ENCODE data around the gene ARHGAP4.

Gene ARHGAP4

DNA sequence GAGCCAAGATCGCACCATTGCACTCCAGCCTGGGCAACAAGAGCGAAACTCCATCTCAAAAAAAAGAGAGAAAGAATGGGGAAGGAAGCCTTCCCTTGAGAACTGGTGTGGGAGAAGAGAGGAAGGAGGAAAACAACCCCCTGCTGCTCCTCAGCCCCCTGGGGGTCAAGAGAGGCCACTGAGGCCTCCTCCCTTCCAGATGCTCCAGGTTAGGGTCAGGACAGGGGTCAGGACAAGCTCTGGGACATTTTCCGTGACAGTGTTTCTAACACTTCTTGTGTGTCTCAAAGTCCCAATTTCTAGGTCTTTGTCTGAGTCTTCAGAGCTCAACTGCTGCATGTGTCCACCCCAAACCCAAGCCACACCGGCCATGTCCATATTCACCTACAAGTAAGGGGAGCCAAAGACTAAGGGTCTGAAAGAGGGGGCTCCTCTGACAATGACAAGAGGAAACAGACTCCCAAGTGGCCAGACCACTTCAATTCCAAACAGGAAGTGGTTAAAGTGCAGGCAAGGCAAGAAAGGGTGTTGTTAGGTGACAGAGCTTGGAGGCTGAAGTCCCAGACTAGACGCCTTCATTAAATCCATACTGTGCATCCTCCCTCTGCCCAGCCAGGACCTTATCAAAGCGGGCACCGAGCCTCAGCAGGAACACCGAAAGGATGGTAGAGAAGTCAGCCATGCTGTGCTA lies 48.3 kb downstream of the ARHGAP4 start:
- DNase-seq: no peak

DNA sequence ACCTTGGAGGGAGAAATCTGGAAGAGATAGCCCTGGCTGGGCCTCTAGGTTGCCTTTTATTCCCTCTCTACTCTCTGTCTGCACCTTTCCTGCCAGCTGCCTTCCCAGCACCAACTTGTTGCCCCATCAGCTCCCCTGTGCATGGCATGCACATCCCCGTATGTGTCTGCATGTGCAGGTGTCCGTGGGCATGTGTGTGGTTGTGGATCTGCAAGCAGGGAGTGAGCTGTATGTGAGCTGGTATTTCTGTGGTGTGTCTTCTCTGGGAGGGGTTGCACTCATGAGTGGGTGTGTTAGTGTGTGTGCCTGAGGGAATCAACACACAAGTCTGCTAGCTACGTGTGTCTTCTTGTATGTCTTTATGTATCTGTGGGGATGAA lies 50.0 kb downstream of the ARHGAP4 start:
- DNase-seq: no peak

DNA sequence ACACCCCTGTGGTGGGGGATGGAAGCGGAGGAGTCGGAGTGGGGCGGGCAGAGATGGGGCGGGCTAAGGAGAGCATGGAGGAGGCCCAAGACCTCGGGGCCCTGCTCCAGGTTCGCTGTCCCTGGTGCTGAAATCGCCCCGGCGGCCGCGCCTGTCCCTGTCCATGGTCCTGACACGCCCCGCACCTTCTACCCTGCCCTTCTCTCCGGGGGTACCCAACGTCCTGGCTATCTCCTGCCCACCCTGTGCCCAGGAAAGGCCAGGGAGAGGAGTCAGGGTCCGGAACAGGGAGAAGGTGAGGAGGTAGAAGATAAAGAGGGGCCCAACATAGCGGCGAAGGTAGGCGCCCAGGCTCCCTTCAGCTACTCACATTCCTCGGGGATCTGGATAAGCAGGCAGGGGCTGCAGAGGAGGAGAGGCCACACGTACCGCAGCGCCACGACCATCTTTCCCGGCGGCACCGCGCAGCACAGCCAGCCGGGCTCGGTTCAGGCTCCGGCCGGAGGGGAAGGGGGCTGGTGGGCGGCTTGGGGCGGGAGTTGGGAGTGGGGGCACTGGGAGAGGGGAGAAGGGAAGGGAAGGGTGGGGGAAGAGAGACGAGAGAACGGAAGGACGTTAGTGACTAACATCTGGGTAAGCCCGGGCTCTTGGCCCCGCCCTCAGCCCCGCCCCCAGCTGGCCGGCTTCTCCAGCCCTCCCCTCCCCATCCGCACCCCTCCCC lies 50.5 kb downstream of the ARHGAP4 start:
- DNase-seq: peak; percentile 69

DNA sequence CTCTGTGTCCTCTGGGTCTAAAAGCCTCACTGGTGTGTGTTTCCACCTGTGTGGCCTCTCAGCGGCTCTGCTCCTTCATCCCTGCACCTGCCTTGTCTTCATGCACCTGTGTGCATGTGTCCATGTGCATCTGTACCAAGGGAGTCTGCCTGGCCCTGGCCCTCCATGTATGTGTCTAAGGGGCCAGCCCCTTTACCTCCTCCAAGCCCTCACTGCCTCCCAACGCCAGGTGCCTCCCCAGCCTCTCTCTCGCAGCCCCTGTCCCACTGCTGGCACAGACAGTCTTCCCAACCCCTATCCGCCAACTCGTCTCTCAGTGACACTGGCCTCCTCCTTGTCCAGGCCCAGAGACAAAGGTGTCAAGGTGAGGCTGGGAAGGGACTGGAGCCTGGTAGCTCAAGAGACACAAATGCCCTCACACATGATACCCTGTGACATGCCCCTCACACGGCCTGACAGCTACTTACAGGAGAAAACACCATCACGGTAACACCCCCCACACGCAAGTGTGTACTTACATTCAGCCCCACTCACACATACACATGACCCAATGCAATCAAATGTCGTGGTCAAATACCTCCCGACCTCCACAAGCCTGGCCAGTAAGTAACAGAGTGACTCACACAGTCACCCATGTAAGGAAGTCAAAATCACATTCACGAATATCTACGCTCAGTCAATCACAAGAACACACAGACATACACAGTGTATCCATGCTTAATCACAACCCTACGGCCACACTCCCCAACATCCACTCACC lies 51.5 kb downstream of the ARHGAP4 start:
- DNase-seq: no peak

DNA sequence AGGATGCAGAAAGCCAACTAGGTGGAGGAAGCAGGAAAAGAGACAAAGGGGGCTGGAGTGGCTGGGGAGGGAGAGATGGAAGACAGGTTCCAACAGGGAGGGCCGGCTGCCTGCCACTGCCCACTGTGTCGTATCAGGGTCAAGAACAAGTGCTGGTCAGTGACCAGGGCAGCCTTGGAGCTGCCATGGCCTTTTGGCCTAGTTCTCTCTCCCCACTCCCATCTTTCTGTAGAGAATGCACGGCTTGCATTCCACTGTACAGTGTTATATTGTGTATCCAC lies 52.0 kb downstream of the ARHGAP4 start:
- no peak for DNase-seq

DNA sequence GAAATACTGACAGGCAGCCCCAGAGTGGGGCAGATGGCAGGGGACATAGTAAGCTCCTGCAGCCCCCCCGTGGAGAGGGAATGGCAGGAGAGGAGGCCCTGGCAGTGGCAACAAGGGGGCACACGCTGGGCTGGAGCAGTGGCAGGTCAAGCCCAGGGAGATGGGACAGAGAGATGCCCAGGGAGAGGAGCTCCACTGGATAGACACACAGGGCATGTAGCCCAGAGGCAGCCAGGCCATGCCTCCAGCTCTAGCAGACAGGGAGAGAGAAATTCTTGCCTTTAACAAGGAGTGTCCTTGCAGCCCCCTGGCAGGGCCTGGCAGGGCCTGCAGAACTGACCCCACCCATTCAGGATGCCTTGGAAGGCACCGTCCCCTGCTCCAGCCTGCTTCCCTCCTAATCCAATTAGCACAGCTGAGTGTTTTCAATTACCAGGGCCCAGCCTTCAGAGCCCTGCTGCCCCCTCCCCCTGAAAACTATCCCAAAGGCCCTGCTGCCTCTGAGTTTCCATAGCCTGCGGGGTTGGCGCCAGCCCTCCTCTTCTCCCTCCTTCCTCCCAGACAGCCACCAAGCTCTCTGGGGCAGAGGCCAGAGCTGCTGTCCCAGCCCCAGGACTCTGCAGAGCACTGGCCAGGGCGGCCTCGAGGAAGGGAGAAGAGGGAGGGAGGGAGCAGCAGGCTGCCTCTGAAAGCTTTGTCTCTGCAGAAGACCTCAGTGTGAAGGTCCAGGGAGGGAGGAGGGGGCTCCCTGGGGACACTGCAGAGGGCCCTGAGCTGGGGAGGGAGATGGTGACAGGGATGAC lies 52.6 kb downstream of the ARHGAP4 start:
- DNase-seq: no peak

DNA sequence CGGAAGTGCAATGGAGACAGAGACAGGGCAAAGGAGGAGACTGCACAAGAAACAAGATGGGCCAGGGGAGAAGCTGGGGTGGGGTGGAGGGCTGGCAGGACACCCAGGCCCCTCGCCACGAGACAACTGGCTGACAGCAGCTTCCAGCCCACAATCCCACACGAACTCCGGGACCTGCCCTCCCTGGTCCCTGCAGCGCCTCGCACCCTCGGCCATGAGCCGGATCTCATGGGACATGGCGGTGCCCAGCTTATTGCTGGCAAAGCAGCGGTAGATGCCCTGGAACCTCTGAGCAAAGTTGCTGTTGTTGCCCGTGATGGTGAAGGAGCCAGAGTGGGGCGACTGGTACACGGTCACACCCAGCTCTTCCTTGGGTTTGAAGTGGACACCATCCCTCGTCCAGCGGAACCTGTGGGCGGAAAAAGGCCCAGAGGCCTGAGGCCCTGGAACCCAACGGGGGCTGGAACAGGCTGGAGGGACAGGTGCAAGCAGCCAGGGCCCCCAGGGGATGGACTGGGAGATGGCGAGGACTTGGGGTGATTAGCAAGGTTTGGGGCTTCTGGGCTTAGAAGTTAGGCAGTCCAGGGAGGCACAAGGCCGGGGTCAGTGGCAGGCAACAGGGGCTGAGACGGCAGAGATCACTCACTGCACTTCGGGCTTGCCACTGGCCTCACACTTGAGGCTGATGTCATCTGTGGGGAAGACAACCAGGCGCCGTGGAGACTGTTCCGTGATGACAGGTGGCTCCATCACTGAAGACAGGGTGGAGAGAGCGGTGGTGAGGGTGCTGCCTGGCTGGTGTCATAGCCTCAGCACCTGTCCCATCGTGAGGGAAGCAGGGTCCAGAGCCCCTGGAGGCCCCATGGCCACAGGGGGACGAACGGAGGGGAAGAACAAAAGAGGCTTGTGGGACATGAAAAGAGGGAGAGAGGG lies 53.9 kb downstream of the ARHGAP4 start:
- DNase-seq: no peak

DNA sequence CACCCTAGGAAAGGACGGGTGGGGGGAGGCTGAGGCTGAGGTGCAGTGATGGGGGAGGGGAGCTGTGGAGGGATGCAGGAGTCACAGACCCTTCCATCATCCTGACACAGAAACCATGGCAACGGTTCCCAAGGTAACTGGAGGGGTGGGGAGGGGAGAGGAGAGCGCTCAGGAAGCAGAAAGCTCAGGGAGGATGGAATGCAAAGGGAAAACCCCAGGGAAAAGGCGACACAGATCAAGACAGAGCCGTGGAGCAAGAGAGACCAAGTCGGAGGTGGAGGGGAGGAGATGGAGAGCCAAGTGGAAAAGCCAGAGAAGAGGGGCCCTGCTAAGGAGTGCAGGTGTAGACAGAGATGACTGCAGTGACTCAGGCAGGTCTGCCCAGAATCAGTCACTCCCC lies 54.6 kb downstream of the ARHGAP4 start:
- DNase-seq: no peak

DNA sequence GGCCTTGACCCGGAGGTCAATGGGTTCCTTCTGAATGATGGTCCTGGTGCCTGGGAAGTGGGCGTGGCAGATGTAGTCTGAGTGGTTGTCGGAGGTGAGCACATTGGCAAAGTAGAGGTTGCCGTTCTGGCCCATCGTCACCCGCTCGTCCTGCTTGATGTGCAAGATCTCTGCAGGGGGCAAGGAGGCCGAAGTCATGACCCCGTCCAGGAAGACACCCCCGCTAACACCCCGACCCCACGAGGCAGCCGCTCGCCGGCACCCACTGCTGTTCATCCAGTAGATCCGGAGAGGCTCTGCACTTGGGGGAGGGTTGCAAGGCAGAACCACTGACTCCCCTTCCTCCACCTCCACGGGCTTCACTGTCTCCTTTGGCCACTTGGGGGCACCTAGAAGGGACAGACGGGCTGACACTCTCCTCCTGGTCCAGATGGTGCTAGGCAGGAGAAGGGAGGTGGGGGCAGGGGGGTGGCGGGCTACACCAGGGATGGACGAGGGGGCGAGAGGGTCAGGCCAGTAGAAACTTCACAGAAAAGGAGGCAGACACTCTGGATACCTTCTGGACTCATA lies 55.2 kb downstream of the ARHGAP4 start:
- DNase-seq: no peak

DNA sequence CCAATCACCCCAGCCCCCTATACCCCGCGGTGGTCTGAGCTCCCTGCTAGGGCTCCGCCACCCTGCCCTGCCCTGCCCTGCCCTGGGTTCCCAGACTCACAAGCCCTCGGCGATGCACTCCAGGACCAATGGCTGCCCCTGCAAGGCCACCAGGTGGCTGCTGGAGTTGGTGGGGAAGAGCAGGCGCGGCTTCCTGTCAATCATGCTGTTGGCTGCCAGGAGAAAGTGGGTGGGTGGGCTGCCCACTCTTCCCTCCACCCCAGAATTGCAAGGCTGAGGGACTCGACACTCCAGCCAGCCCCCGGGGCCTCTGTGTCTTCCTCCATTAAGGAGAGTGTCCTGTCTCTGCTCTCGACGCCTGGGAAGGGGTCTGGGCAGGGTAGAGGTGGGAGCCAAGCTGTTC lies 55.8 kb downstream of the ARHGAP4 start:
- no peak for DNase-seq

DNA sequence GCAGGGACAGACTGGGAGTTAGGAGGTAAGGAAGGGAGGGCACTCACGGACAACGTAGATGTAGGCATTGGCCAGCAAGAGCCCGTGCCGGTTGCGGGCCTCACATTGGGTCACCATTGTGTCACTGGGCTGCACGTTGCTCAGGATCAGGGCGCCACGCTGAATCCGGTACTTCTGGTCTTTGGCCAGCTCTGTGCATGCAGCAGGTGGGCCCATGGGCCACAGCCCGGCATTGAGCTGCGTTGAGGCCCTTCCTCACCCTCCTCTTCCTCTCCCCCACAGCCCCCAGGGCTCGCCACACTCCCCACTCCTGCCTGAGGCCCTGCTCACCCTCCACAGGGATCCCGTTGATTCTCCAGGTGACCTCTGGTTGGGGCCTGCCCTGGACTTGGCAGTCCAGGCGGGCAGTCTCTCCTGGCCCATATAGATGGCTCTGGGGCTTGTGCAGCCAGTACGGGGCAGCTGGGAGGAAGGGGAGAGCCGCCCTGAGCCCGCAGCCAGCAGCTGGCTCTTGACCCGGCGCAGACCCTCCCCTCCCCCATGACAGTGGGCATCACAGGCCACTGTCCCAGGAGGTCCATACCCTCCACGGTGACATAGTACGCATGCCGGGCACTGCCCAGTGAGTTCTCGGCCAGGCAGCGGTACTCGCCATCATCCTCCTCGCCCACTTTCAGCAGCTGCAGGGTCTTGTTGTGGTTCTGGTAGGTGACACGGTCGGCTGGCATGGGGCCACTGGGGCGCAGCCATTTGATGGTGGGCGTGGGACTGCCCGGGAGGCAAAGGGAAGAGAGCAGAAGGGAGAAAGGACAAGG lies 56.4 kb downstream of the ARHGAP4 start:
- DNase-seq: no peak

DNA sequence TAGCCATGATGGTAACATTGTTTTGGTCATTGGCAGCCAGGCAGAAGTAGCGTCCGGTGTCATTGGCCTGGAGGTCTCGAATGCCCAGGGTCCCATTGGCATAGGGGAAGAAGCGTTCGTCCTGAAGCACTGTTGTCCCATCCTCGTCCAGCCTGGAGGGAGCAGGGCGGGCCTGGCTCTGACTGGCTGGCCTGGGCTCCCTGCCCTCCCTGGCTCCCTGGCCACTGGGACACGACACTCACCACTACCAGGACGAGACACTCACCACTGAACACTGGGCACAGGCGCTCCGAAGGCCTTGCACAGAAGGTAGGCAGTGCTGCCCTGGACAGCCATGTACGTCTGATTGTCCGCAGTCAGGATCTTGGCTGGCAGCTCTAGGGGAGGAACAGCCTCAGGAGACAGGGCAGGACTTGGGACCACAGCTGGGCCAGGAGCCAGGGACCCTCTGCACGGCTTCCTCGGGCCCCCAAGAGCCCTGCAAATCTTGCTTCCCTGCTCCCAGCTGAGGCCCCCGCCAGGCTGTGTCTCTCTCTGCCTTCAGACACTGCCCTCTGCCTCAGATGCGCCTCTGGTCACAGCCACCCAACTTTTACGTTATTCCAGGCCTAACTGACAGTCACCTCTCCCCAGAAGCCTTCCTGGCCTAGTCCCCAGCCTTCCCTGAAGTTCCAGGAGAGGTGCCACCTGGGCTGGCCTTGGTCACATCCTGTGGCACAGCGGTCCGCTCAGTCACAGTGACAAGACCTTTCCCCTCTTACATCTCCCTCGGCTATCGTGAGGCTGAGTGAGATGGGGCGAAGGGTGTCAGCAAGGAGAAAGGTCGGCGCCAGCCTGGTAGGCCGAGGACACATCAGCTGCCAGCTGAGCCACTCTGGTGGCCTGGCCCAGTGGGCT lies 57.2 kb downstream of the ARHGAP4 start:
- no peak for DNase-seq

DNA sequence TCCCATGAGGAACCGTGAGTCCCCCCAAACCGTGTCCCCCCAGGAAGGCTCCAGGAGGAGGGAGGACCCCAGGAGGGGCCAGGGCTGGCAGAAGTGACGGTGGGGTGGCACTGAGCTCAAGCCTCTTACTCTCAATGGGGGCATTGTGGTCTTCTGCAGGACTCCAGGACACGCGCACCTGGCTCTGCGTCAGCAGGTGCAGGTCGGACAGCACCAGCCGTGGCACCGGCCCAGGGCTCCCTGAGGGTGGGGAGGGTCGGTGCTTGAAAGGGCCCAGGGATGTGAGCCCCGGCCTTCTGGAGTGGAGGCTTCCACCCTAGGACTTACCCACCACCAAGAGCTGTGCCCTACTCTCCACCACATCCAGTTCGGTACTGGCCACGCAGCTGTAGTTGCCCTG lies 58.4 kb downstream of the ARHGAP4 start:
- DNase-seq: no peak

DNA sequence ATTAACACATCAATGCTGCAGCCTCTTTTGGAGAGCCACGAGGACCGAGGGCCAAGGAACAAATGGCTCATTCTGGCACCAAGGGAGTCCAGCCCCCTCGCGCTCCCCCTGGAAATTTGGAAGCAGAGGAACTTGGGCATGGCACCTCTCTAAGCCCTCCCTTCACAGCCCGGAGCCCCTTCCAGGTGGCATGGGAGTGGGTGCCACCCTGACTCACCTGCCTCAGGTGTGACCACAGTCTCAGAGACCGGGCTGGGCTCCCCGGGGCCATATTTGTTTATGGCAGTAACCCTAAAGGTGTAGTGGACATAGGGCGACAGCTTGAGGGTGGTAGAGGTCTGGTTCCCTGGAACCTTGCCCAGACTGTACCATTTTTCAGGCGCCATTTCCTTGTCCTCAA lies 58.9 kb downstream of the ARHGAP4 start:
- no peak for DNase-seq

DNA sequence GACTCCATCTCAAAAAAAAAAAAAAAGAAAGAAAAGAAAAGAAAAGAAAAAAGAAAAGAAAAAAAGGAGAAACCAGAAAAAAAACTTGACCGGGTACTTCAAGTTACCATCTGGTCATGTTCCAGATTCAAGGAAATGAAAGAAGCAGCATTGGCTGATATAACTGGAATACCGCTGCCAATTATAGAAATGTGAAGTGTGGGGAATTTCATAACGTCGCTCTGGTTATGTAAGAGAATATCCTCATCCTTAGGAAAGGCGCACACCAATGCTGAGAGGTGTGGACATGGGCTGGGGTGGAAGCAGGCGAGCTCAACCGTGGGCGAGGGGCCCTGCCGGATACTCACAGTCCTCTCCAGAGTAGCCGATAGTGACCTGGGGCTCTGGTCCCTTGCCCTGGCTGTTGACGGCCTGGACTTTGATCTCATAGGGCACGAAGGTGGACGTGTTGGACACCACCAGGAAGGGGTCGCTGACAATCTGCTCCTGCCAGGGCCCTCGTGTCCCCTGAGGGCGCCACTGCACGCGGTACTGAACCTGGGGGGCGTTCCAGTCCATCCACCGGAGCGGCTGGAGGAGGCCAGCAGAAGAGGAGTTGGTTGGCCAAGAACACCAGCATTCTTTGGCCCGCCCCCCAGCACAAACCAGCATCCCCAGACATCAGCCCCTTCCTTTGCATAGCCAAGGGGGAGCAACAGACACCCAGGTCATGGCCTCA lies 59.6 kb downstream of the ARHGAP4 start:
- DNase-seq: no peak

DNA sequence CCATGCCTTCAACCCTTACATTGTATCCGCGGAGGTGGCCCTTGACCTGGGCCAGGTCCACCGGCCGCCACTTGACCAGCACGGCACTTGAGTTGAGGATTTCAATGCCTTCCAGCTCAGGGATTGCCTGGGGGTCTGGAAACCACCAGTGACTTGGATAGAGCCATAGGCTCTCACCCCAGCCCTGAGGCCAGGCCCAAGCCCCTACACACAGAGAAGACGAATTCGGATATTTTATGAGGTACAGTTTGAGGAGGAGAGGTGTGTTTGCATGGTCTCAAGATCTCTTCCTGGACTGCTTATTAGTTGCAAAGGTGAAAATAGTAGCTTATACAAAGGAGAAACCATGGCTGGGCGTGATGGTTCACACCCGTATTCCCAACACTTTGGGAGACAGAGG lies 60.4 kb downstream of the ARHGAP4 start:
- no peak for DNase-seq

DNA sequence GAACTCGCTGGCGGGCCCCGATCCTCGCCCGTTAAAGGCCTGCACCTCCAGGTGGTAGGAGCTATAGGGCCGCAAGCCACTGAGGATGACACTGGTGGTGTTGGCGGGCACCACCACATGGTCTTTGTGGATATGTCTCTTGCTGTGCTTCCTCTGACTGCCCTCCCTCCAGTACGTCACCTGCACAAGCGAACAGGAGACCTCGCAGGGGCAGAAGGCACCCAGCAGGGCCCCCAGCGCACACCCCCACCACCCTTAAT lies 60.8 kb downstream of the ARHGAP4 start:
- no peak for DNase-seq

DNA sequence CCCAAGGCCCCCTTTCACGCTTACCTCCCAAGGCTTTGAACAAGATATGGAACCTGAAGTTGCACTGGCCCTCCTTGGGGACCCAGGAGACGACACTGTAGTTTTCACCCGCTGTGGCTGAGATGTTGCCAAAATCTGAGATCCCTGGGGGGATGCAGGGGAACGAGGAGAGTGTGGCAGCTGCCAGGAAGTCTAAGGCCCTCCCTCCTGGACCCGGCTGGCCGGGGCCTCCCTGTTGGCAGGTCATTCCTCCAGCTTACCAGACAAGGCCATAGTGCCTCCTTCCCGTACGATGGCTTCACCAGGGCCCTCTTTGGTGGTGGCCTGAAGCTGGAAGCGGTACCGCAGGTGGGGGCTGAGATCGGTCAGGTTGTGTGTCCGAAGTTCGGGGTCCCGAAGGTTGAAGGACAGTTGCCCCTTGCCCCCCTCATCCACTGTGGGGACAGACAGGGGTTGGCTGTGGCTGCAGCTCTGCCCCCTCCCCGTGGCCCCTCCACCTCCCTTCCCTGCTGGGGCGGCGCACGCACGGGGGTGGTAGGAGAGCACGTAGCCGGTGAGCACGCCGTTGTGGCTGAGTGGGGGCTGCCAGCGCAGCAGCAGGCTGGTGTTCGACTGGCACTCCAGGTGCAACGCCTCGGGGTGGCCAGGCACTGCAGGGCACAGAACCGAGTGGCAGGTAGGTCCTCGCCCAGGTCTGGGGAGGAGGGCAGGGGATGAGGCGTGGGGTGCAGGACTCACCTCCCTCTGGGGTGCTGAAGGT lies 61.3 kb downstream of the ARHGAP4 start:
- no peak for DNase-seq

DNA sequence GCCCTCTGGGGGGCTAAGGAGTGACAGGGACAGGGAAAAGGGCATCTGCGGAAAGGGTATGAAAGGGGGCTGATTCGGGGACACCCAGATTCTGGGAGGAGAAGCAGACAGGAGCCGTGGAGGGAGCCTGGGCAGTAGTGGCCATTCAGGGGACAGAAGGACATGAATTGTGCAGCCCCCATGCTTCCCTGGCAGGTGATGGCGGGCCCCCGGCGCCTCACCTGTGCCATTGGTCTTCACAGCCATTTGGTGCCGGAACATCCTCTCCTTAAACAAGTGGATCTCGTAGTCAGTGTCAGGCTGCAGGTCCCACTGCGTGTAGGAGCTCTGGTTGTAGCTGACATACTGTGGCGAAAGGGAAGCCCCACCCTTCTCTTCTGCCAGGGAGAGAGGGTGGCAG lies 62.0 kb downstream of the ARHGAP4 start:
- DNase-seq: no peak
